ENCODE data around the gene SLC4A3. TPM values are rescaled to one million over a fixed set of nuclear protein-coding genes. Genes with fewer than 3 reads are reported as not detected.
A peak's percentile ranks its signal among the peaks of the same experiment; 100 is the strongest.

The SLC4A3 gene
- total and polyA plus RNA-seq, 10 donors, result 0.71 to 9.2 (median 3.0) TPM

DNA sequence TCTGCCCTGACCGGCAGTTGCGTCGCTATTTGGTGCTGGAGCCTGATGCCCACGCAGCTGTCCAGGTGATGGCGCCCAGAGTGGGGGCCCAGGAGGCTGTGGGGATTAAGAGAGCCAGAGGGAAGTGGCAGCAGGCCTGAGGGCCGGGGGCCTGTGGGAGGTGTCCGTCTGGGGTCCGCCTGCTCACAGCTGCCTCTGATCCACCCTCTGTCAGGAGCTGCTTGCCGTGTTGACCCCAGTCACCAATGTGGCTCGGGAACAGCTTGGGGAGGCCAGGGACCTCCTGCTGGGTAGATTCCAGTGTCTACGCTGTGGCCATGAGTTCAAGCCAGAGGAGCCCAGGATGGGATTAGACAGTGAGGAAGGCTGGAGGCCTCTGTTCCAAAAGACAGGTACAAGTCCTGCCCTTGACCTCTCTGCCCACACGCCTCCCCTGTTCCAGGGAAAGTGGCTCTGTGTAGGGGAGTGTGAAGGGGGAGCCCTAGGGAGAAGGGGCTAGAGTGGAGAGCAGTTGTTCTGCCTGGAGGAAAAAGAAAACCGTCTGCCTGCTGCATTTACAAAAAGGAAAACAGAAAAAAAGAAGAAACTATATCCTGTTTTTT is 18.2 kb upstream of the SLC4A3 start:
- no peak overlapping the region for H3K27ac ChIP-seq
- intact Hi-C loops (cut with DNase I; ENCODE audit: low total_unique reads), result no loop called here
- H3K27me3 ChIP-seq (replicated peaks in 1 of 7), result no peaks in the 10 kb centered on the region
- H3K4me3 ChIP-seq, result no peak overlapping the region
- 87 to 90% (median 88%) methylated on average over 12 to 13 of the region's 13 CpGs for WGBS, 5 donors
- H3K9me3 ChIP-seq, result no peaks in the 10 kb centered on the region
- no peak for TF ChIP-seq POLR2AphosphoS5 (IDR thresholded peaks at IDR 0.05)
- TF ChIP-seq, protein P1, sequence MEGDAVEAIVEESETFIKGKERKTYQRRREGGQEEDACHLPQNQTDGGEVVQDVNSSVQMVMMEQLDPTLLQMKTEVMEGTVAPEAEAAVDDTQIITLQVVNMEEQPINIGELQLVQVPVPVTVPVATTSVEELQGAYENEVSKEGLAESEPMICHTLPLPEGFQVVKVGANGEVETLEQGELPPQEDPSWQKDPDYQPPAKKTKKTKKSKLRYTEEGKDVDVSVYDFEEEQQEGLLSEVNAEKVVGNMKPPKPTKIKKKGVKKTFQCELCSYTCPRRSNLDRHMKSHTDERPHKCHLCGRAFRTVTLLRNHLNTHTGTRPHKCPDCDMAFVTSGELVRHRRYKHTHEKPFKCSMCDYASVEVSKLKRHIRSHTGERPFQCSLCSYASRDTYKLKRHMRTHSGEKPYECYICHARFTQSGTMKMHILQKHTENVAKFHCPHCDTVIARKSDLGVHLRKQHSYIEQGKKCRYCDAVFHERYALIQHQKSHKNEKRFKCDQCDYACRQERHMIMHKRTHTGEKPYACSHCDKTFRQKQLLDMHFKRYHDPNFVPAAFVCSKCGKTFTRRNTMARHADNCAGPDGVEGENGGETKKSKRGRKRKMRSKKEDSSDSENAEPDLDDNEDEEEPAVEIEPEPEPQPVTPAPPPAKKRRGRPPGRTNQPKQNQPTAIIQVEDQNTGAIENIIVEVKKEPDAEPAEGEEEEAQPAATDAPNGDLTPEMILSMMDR (IDR thresholded peaks at IDR 0.05 in 8 of 11, conservative IDR thresholded peaks at IDR 0.05 in 3 of 11), result no peak
- no peak for TF ChIP-seq POLR2A (IDR thresholded peaks at IDR 0.05)
- no peak for DNase-seq
- peaks cover 0 to 95% (median 67%) of the 10 kb centered on the region in 6 donors for H3K36me3 ChIP-seq
- H3K4me1 ChIP-seq, result peaks cover 0 to 17% (median 6%) of the 10 kb centered on the region in 6 donors

DNA sequence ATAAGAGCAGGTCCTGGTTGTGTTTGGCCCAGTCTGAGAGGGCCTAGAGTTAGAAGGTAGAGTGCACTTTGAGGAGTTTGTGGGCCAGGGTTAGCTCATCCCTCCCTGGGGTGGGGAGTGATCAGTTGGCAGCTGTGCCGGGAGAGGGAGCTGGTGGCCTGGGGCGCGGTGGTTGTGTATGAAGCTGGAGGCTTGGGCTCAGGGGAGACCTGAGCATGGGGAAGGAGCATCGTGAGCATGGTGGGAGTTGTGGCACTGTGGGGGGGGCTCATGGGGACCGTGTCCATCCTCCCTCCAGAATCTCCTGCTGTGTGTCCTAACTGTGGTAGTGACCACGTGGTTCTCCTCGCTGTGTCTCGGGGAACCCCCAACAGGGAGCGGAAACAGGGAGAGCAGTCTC is 16.1 kb upstream of the SLC4A3 start:
- WGBS, 5 donors, result 94 to 100% (median 95%) methylated on average over 7 to 9 of the region's 9 CpGs
- intact Hi-C loops (cut with DNase I; ENCODE audit: low total_unique reads), result no loop called here
- H3K36me3 ChIP-seq, result peaks cover 0 to 95% (median 78%) of the 10 kb centered on the region in 6 donors
- no peak overlapping the region for H3K4me3 ChIP-seq
- TF ChIP-seq POLR2A (IDR thresholded peaks at IDR 0.05), result no peak
- no peak for TF ChIP-seq POLR2AphosphoS5 (IDR thresholded peaks at IDR 0.05)
- TF ChIP-seq, protein P1 (IDR thresholded peaks at IDR 0.05 in 8 of 11, conservative IDR thresholded peaks at IDR 0.05 in 3 of 11), result no peak
- H3K9me3 ChIP-seq, result no peaks in the 10 kb centered on the region
- no peaks in the 10 kb centered on the region for H3K27me3 ChIP-seq (replicated peaks in 1 of 7)
- DNase-seq, result peak; percentile 74
- H3K27ac ChIP-seq, result no peak overlapping the region
- peaks cover 0 to 13% (median 6%) of the 10 kb centered on the region in 6 donors for H3K4me1 ChIP-seq

DNA sequence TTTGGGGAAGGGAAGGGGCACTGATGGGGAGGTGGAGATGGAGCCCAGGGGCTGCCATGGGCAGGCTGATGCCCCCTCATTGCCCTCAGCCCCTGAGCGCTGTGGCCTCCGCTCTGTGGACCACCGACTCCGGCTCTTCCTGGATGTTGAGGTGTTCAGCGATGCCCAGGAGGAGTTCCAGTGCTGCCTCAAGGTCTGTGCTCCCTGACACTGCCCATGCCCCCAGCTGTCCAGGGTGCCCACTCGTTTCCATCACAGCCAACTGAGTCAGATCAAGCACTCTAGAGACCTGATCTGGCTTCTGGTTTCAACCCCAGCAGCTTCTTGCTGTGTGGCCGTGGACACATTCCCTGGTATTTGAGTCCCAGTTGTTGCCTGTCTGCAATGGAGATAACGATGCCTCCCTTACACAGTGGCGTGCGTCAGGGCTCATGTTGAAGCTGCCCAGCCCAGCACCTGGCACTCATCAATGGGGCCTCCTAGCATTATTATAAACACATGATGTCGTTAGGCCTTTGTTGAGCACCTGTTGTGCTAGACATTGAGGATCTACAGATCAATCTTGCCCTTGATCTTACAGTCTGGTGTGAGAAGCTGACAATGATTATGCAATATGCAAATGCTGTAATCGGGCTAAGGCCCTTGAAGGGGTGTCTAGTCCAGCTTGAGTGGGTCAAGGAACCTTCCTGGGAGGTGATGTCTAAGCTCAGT is 15.4 kb upstream of the SLC4A3 start:
- no peak overlapping the region for H3K4me3 ChIP-seq
- intact Hi-C loops (cut with DNase I; ENCODE audit: low total_unique reads), result no loop called here
- TF ChIP-seq POLR2A (IDR thresholded peaks at IDR 0.05) (no peak), POLR2AphosphoS5 (IDR thresholded peaks at IDR 0.05) (no peak)
- TF ChIP-seq, protein P1 (IDR thresholded peaks at IDR 0.05 in 8 of 11, conservative IDR thresholded peaks at IDR 0.05 in 3 of 11), result no peak
- peaks cover 0 to 95% (median 74%) of the 10 kb centered on the region in 6 donors for H3K36me3 ChIP-seq
- no peaks in the 10 kb centered on the region for H3K9me3 ChIP-seq
- no peaks in the 10 kb centered on the region for H3K27me3 ChIP-seq (replicated peaks in 1 of 7)
- H3K4me1 ChIP-seq, result peaks cover 0 to 13% (median 6%) of the 10 kb centered on the region in 6 donors
- 67 to 85% (median 81%) methylated on average over 6 to 12 of the region's 12 CpGs for WGBS, 5 donors
- H3K27ac ChIP-seq, result no peak overlapping the region
- peak; percentile 56 for DNase-seq

All from spleen (tissue), 11 donors.